Measurements from ENCODE around the gene PALLD.
A peak's percentile ranks its signal among the peaks of the same experiment; 100 is the strongest.

PALLD gene

GRCh38 chr4:168900080-168900479, 403.2 kb downstream of the PALLD start:
- no CpG with 5 or more reads among the region's 2 CpGs for WGBS, 2 donors (ENCODE audit: extremely low coverage in 2 of 2, insufficient read length in 2 of 2, insufficient replicate concordance in 1 of 2)
- no peaks in the 10 kb centered on the region for H3K27me3 ChIP-seq (ENCODE audit: control insufficient read depth in 3 of 3, insufficient read depth in 3 of 3, low read depth in 1 of 3, low read length in 3 of 3)
- no peak overlapping the region for H3K18ac ChIP-seq (ENCODE audit: low read length)
- H4K8ac ChIP-seq (ENCODE audit: low read depth, low read length), result no peak overlapping the region
- no peak overlapping the region for H3K4ac ChIP-seq (ENCODE audit: low read length)
- H2BK5ac ChIP-seq (ENCODE audit: low read length), result no peak overlapping the region
- H3K79me1 ChIP-seq (ENCODE audit: low read depth, low read length), result peaks cover 1% of the 10 kb centered on the region
- no peak overlapping the region for H3K14ac ChIP-seq (ENCODE audit: low read length)
- no peak overlapping the region for H3K9ac ChIP-seq (ENCODE audit: low read depth, low read length, poor library complexity)
- no peak overlapping the region for H2AK5ac ChIP-seq (ENCODE audit: low read depth, low read length)
- H3K23ac ChIP-seq (ENCODE audit: low read depth, low read length, poor library complexity), result no peak overlapping the region
- no peak overlapping the region for H3K27ac ChIP-seq (replicated peaks; ENCODE audit: low read length)
- H3K9me3 ChIP-seq (replicated peaks in 1 of 2; ENCODE audit: control insufficient read depth in 2 of 2, insufficient read depth in 1 of 2, low read depth in 1 of 2, low read length in 2 of 2), result no peaks in the 10 kb centered on the region
- H2AFZ ChIP-seq (ENCODE audit: low read length), result no peak overlapping the region
- H4K91ac ChIP-seq (ENCODE audit: low read depth, low read length, poor library complexity), result no peak overlapping the region
- no peak overlapping the region for H2BK15ac ChIP-seq (ENCODE audit: low read length)
- DNase-seq (ENCODE audit: low spot score), result no peak
- peaks cover 33 to 96% of the 10 kb centered on the region in 2 donors for H3K36me3 ChIP-seq (replicated peaks in 1 of 2; ENCODE audit: control insufficient read depth in 2 of 2, insufficient read depth in 2 of 2, low read length in 2 of 2)
- no peaks in the 10 kb centered on the region for H3K4me1 ChIP-seq (ENCODE audit: control insufficient read depth in 2 of 2, insufficient read depth in 1 of 2, low read depth in 1 of 2, low read length in 2 of 2)
- H3K4me2 ChIP-seq (ENCODE audit: insufficient read depth, low read length, poor library complexity, severe bottlenecking), result no peak overlapping the region
- H2BK120ac ChIP-seq (ENCODE audit: low read depth, low read length), result no peak overlapping the region
- no peak overlapping the region for H2BK12ac ChIP-seq (ENCODE audit: low read length)
- no peak overlapping the region for H3K4me3 ChIP-seq (ENCODE audit: low read length in 2 of 2)

GRCh38 chr4:168907119-168907698, 410.4 kb downstream of the PALLD start:
- Histone ChIP-seq H3K79me1 (ENCODE audit: low read depth, low read length) (no peaks in the 10 kb centered on the region), H2AFZ (ENCODE audit: low read length) (no peak overlapping the region), H3K27ac (replicated peaks; ENCODE audit: low read length) (no peak overlapping the region), H2BK15ac (ENCODE audit: low read length) (no peak overlapping the region), H2BK5ac (ENCODE audit: low read length) (no peak overlapping the region), H3K4me2 (ENCODE audit: insufficient read depth, low read length, poor library complexity, severe bottlenecking) (no peak overlapping the region), H3K18ac (ENCODE audit: low read length) (no peak overlapping the region), H3K4me3 (ENCODE audit: low read length in 2 of 2) (peak overlapping the region in 1 of 2 donors; percentile 48), H3K23ac (ENCODE audit: low read depth, low read length, poor library complexity) (no peak overlapping the region), H2BK120ac (ENCODE audit: low read depth, low read length) (no peak overlapping the region), H3K9ac (ENCODE audit: low read depth, low read length, poor library complexity) (no peak overlapping the region), H3K9me3 (replicated peaks in 1 of 2; ENCODE audit: control insufficient read depth in 2 of 2, insufficient read depth in 1 of 2, low read depth in 1 of 2, low read length in 2 of 2) (no peaks in the 10 kb centered on the region), H2BK12ac (ENCODE audit: low read length) (no peak overlapping the region), H3K36me3 (replicated peaks in 1 of 2; ENCODE audit: control insufficient read depth in 2 of 2, insufficient read depth in 2 of 2, low read length in 2 of 2) (peaks cover 29 to 96% of the 10 kb centered on the region in 2 donors), H3K4ac (ENCODE audit: low read length) (no peak overlapping the region), H4K8ac (ENCODE audit: low read depth, low read length) (no peak overlapping the region), H3K4me1 (ENCODE audit: control insufficient read depth in 2 of 2, insufficient read depth in 1 of 2, low read depth in 1 of 2, low read length in 2 of 2) (peaks cover 0 to 3% of the 10 kb centered on the region in 2 donors), H2AK5ac (ENCODE audit: low read depth, low read length) (no peak overlapping the region), H4K91ac (ENCODE audit: low read depth, low read length, poor library complexity) (no peak overlapping the region), H3K27me3 (ENCODE audit: control insufficient read depth in 3 of 3, insufficient read depth in 3 of 3, low read depth in 1 of 3, low read length in 3 of 3) (no peaks in the 10 kb centered on the region), H3K14ac (ENCODE audit: low read length) (no peak overlapping the region)
- no CpG with 5 or more reads among the region's 2 CpGs for WGBS, 2 donors (ENCODE audit: extremely low coverage in 2 of 2, insufficient read length in 2 of 2, insufficient replicate concordance in 1 of 2)
- DNase-seq (ENCODE audit: low spot score), result no peak

- Histone ChIP-seq H3K9me3 (replicated peaks in 1 of 2; ENCODE audit: control insufficient read depth in 2 of 2, insufficient read depth in 1 of 2, low read depth in 1 of 2, low read length in 2 of 2) (no peaks in the 10 kb centered on the region), H3K18ac (ENCODE audit: low read length) (no peak overlapping the region), H2BK12ac (ENCODE audit: low read length) (no peak overlapping the region), H3K9ac (ENCODE audit: low read depth, low read length, poor library complexity) (no peak overlapping the region), H2AFZ (ENCODE audit: low read length) (no peak overlapping the region), H3K27ac (replicated peaks; ENCODE audit: low read length) (no peak overlapping the region), H3K36me3 (replicated peaks in 1 of 2; ENCODE audit: control insufficient read depth in 2 of 2, insufficient read depth in 2 of 2, low read length in 2 of 2) (peaks cover 22 to 94% of the 10 kb centered on the region in 2 donors), H3K23ac (ENCODE audit: low read depth, low read length, poor library complexity) (no peak overlapping the region), H2BK15ac (ENCODE audit: low read length) (no peak overlapping the region), H4K8ac (ENCODE audit: low read depth, low read length) (no peak overlapping the region), H3K4me3 (ENCODE audit: low read length in 2 of 2) (no peak overlapping the region), H3K4me1 (ENCODE audit: control insufficient read depth in 2 of 2, insufficient read depth in 1 of 2, low read depth in 1 of 2, low read length in 2 of 2) (peaks cover 0 to 3% of the 10 kb centered on the region in 2 donors), H3K4me2 (ENCODE audit: insufficient read depth, low read length, poor library complexity, severe bottlenecking) (no peak overlapping the region), H2BK5ac (ENCODE audit: low read length) (no peak overlapping the region), H3K14ac (ENCODE audit: low read length) (no peak overlapping the region), H2AK5ac (ENCODE audit: low read depth, low read length) (no peak overlapping the region), H3K79me1 (ENCODE audit: low read depth, low read length) (no peaks in the 10 kb centered on the region), H2BK120ac (ENCODE audit: low read depth, low read length) (no peak overlapping the region), H4K91ac (ENCODE audit: low read depth, low read length, poor library complexity) (no peak overlapping the region), H3K27me3 (ENCODE audit: control insufficient read depth in 3 of 3, insufficient read depth in 3 of 3, low read depth in 1 of 3, low read length in 3 of 3) (no peaks in the 10 kb centered on the region), H3K4ac (ENCODE audit: low read length) (no peak overlapping the region)
- no peak for DNase-seq (ENCODE audit: low spot score)
- no CpG with 5 or more reads among the region's 1 CpG for whole genome bisulfite sequencing, 2 donors (ENCODE audit: extremely low coverage in 2 of 2, insufficient read length in 2 of 2, insufficient replicate concordance in 1 of 2)
These were observed 411.2 kb downstream of the PALLD start for GRCh38 chr4:168908093-168908492.

GRCh38 chr4:168908851-168909273, 412.0 kb downstream of the PALLD start:
- no peaks in the 10 kb centered on the region for H3K79me1 ChIP-seq (ENCODE audit: low read depth, low read length)
- no peak overlapping the region for H3K18ac ChIP-seq (ENCODE audit: low read length)
- H3K4ac ChIP-seq (ENCODE audit: low read length), result no peak overlapping the region
- no peak overlapping the region for H3K4me3 ChIP-seq (ENCODE audit: low read length in 2 of 2)
- no peak overlapping the region for H2BK12ac ChIP-seq (ENCODE audit: low read length)
- H3K27me3 ChIP-seq (ENCODE audit: control insufficient read depth in 3 of 3, insufficient read depth in 3 of 3, low read depth in 1 of 3, low read length in 3 of 3), result no peaks in the 10 kb centered on the region
- H3K27ac ChIP-seq (replicated peaks; ENCODE audit: low read length), result no peak overlapping the region
- H2AFZ ChIP-seq (ENCODE audit: low read length), result no peak overlapping the region
- H3K23ac ChIP-seq (ENCODE audit: low read depth, low read length, poor library complexity), result no peak overlapping the region
- no peak overlapping the region for H3K4me2 ChIP-seq (ENCODE audit: insufficient read depth, low read length, poor library complexity, severe bottlenecking)
- H3K4me1 ChIP-seq (ENCODE audit: control insufficient read depth in 2 of 2, insufficient read depth in 1 of 2, low read depth in 1 of 2, low read length in 2 of 2), result peaks cover 0 to 3% of the 10 kb centered on the region in 2 donors
- no peak overlapping the region for H4K91ac ChIP-seq (ENCODE audit: low read depth, low read length, poor library complexity)
- peaks cover 20 to 93% of the 10 kb centered on the region in 2 donors for H3K36me3 ChIP-seq (replicated peaks in 1 of 2; ENCODE audit: control insufficient read depth in 2 of 2, insufficient read depth in 2 of 2, low read length in 2 of 2)
- H3K9ac ChIP-seq (ENCODE audit: low read depth, low read length, poor library complexity), result no peak overlapping the region
- H2AK5ac ChIP-seq (ENCODE audit: low read depth, low read length), result no peak overlapping the region
- H2BK15ac ChIP-seq (ENCODE audit: low read length), result no peak overlapping the region
- no peak overlapping the region for H4K8ac ChIP-seq (ENCODE audit: low read depth, low read length)
- WGBS, 2 donors (ENCODE audit: extremely low coverage in 2 of 2, insufficient read length in 2 of 2, insufficient replicate concordance in 1 of 2), result no CpG with 5 or more reads among the region's 3 CpGs
- no peak for DNase-seq (ENCODE audit: low spot score)
- H2BK5ac ChIP-seq (ENCODE audit: low read length), result no peak overlapping the region
- H3K9me3 ChIP-seq (replicated peaks in 1 of 2; ENCODE audit: control insufficient read depth in 2 of 2, insufficient read depth in 1 of 2, low read depth in 1 of 2, low read length in 2 of 2), result no peaks in the 10 kb centered on the region
- H2BK120ac ChIP-seq (ENCODE audit: low read depth, low read length), result no peak overlapping the region
- H3K14ac ChIP-seq (ENCODE audit: low read length), result no peak overlapping the region

Data from neuronal stem cell (in vitro differentiated cells).